Measurements from ENCODE around the gene SPTBN1. TPM values are rescaled to one million over a fixed set of nuclear protein-coding genes. Genes with fewer than 3 reads are reported as not detected.
A peak's percentile ranks its signal among the peaks of the same experiment; 100 is the strongest.
"Not testable (repeated sequence)": the region's sequence is repeated elsewhere in the genome, so short reads cannot be mapped to it uniquely, and the experiment has no call there.

SPTBN1 gene
- total and polyA plus RNA-seq, 2 donors (not counting 3 experiments of a cell fraction or from before 2014, with no cell fraction given), result 63.3 to 320 TPM

- TF ChIP-seq JUN (IDR thresholded peaks at IDR 0.05; ENCODE audit: borderline replicate concordance, insufficient read depth, insufficient read length, low read depth) (no peak), FOS (IDR thresholded peaks at IDR 0.05; ENCODE audit: borderline replicate concordance, insufficient read depth, low read length) (peak; percentile 45)
- BruUV-seq (replicated peaks), result no TSS peak
- Histone ChIP-seq H3K4me2 (ENCODE audit: insufficient read depth, low read length) (peak overlapping the region; percentile 41), H3K27ac (ENCODE audit: insufficient read depth, low read depth, low read length) (peak overlapping the region; percentile 36), H2AFZ (ENCODE audit: low read depth, low read length) (peak overlapping the region; percentile 15), H4K20me1 (replicated peaks; ENCODE audit: control insufficient read depth, extremely low read depth, insufficient read depth, low read length) (no peaks in the 10 kb centered on the region), H3K4me3 (replicated peaks in 1 of 3; ENCODE audit: insufficient read depth in 1 of 3, low read depth in 1 of 3, low read length in 3 of 3) (no peak overlapping the region), H3K27me3 (ENCODE audit: control insufficient read depth in 2 of 2, insufficient read depth in 2 of 2, low read length in 2 of 2) (no peaks in the 10 kb centered on the region), H3K36me3 (ENCODE audit: control insufficient read depth in 2 of 2, extremely low read depth in 1 of 2, insufficient read depth in 2 of 2, low read length in 2 of 2) (no peaks in the 10 kb centered on the region), H3K79me2 (ENCODE audit: control insufficient read depth, insufficient read depth, low read length) (peaks cover 24% of the 10 kb centered on the region), H3K9ac (replicated peaks; ENCODE audit: extremely low read depth, insufficient read depth, low read length) (no peak overlapping the region), H3K9me1 (replicated peaks; ENCODE audit: control insufficient read depth, extremely low read depth, insufficient read depth, low read length) (no peaks in the 10 kb centered on the region), H3K4me1 (ENCODE audit: control insufficient read depth, extremely low read depth, insufficient read depth, low read length) (peaks cover 19% of the 10 kb centered on the region), H3K9me3 (replicated peaks; ENCODE audit: control insufficient read depth, insufficient read depth, low read length) (no peaks in the 10 kb centered on the region)
- ChIA-PET CTCF (interaction anchor here (1.7 kb wide), 1 partner anchor 14 kb away, joined by 4 read pairs; no protein-coding TSS in a partner anchor), POLR2A (no interaction called here)
- intact Hi-C loops (cut with micrococcal nuclease) (no loop called here), dilution Hi-C loops (cut with MboI; ENCODE audit: extremely low pct_ligation_motif_present, low sequenced_read_pairs) (no loop called here)
- DNase-seq (ENCODE audit: low read depth, low spot score) (peak; percentile 40), FAIRE-seq (peak; percentile 8)
Measured at GRCh38 chr2:54483426-54483825, 27.3 kb downstream of the SPTBN1 start.

DNA sequence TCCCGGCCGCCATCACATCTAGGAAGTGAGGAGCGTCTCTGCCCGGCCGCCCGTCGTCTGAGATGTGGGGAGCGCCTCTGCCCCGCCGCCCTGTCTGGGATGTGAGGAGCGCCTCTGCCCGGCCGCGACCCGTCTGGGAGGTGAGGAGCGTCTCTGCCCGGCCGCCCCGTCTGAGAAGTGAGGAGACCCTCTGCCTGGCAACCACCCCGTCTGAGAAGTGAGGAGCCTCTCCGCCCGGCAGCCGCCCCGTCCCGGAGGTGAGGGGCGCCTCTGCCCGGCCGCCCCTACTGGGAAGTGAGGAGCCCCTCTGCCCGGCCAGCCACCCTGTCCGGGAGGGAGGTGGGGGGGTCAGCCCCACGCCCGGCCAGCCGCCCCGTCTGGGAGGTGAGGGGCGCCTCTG is 29.6 kb downstream of the SPTBN1 start:
- BruUV-seq (replicated peaks); dilution Hi-C loops (cut with MboI; ENCODE audit: extremely low pct_ligation_motif_present, low sequenced_read_pairs): not testable (repeated sequence)

More for the DNA sequence above, 29.6 kb downstream of the SPTBN1 start:
- Histone ChIP-seq H3K4me1 (ENCODE audit: control insufficient read depth, extremely low read depth, insufficient read depth, low read length) (peaks cover 19% of the 10 kb centered on the region), H3K79me2 (ENCODE audit: control insufficient read depth, insufficient read depth, low read length) (peaks cover 25% of the 10 kb centered on the region)
- intact Hi-C loops (cut with micrococcal nuclease); H3K9me1 ChIP-seq (replicated peaks; ENCODE audit: control insufficient read depth, extremely low read depth, insufficient read depth, low read length); H4K20me1 ChIP-seq (replicated peaks; ENCODE audit: control insufficient read depth, extremely low read depth, insufficient read depth, low read length); H3K36me3 ChIP-seq (ENCODE audit: control insufficient read depth in 2 of 2, extremely low read depth in 1 of 2, insufficient read depth in 2 of 2, low read length in 2 of 2); H3K27ac ChIP-seq (ENCODE audit: insufficient read depth, low read depth, low read length); H2AFZ ChIP-seq (ENCODE audit: low read depth, low read length); H3K4me2 ChIP-seq (ENCODE audit: insufficient read depth, low read length); H3K9me3 ChIP-seq (replicated peaks; ENCODE audit: control insufficient read depth, insufficient read depth, low read length); H3K27me3 ChIP-seq (ENCODE audit: control insufficient read depth in 2 of 2, insufficient read depth in 2 of 2, low read length in 2 of 2); DNase-seq (ENCODE audit: low read depth, low spot score); CTCF ChIA-PET; H3K9ac ChIP-seq (replicated peaks; ENCODE audit: extremely low read depth, insufficient read depth, low read length); POLR2A ChIA-PET; FAIRE-seq; H3K4me3 ChIP-seq (replicated peaks in 1 of 3; ENCODE audit: insufficient read depth in 1 of 3, low read depth in 1 of 3, low read length in 3 of 3): not testable (repeated sequence)
